Neural crest cell (in vitro differentiated cells): Measurements from ENCODE around the gene PIK3R6. TPM values are rescaled to one million over a fixed set of nuclear protein-coding genes. Genes with fewer than 3 reads are reported as not detected.

Experiments
- DNase-seq: peaks from one replicate; pipeline ENCODE4 v3.0.0; 2021; ENCODE audit warnings: low read depth, mixed read lengths, low spot score
- H3K27ac Mint-ChIP-seq: one replicate; pipeline ENCODE4 v1.8.0; 2021; ENCODE audit warnings: mild to moderate bottlenecking, mixed read lengths; ENCODE audit not compliant: unreplicated experiment
- H3K27me3 Mint-ChIP-seq: 2 replicates; pipeline ENCODE4 v1.8.0; 2021; ENCODE audit warnings: low read depth, mild to moderate bottlenecking, mixed read lengths
- H3K36me3 Mint-ChIP-seq: 2 replicates; pipeline ENCODE4 v1.8.0; 2021; ENCODE audit warnings: low read depth, mild to moderate bottlenecking, mixed read lengths
- H3K4me1 Mint-ChIP-seq: 2 replicates; pipeline ENCODE4 v1.8.0; 2021; ENCODE audit warnings: mixed read lengths
- H3K4me3 Mint-ChIP-seq: one replicate; pipeline ENCODE4 v1.8.0; 2021; ENCODE audit warnings: mild to moderate bottlenecking, mixed read lengths
- H3K9me3 Mint-ChIP-seq: 2 replicates; pipeline ENCODE4 v1.8.0; 2021; ENCODE audit warnings: mixed read lengths
- CTCF ChIP-seq: fragments of 200-600 bp; sonication (generic); conservative IDR thresholded peaks from 2 replicates; pipeline ENCODE4 v1.5.0; 2021; ENCODE audit warnings: antibody characterized with exemption, mild to moderate bottlenecking
- total RNA-seq: library from RNA; stranded (reverse); gene quantifications from 2 replicates; pipeline ENCODE4 v1.2.1, GENCODE V29; 2021

The PIK3R6 gene
- total RNA-seq, 1 donor from 2014 or later, result not detected

GRCh38 chr17:8844229-8845218, 22.9 kb downstream of the PIK3R6 start:
- no peak for TF ChIP-seq CTCF
- Mint-ChIP-seq H3K4me1 (peaks cover 14% of the 10 kb centered on the region), H3K4me3 (no peak overlapping the region), H3K27ac (no peak overlapping the region), H3K9me3 (peaks cover 10% of the 10 kb centered on the region), H3K36me3 (no peaks in the 10 kb centered on the region), H3K27me3 (no peaks in the 10 kb centered on the region)
- no peak for DNase-seq

GRCh38 chr17:8843344-8843743, 24.1 kb downstream of the PIK3R6 start:
- peaks cover 14% of the 10 kb centered on the region for H3K4me1 Mint-ChIP-seq

GRCh38 chr17:8841844-8842243, 25.6 kb downstream of the PIK3R6 start:
- peaks cover 10% of the 10 kb centered on the region for H3K9me3 Mint-ChIP-seq
- H3K27ac Mint-ChIP-seq, result no peak overlapping the region
- H3K4me3 Mint-ChIP-seq, result no peak overlapping the region
- no peak for DNase-seq
- peaks cover 20% of the 10 kb centered on the region for H3K4me1 Mint-ChIP-seq
- no peaks in the 10 kb centered on the region for H3K36me3 Mint-ChIP-seq
- H3K27me3 Mint-ChIP-seq, result no peaks in the 10 kb centered on the region
- TF ChIP-seq CTCF, result no peak

More at GRCh38 chr17:8843344-8843743, 24.1 kb downstream of the PIK3R6 start:
- Mint-ChIP-seq H3K27me3 (no peaks in the 10 kb centered on the region), H3K36me3 (no peaks in the 10 kb centered on the region), H3K27ac (no peak overlapping the region), H3K4me3 (no peak overlapping the region), H3K9me3 (peaks cover 10% of the 10 kb centered on the region)
- no peak for TF ChIP-seq CTCF
- DNase-seq, result no peak

GRCh38 chr17:8839410-8839935, 28.0 kb downstream of the PIK3R6 start:
- H3K27me3 Mint-ChIP-seq, result no peaks in the 10 kb centered on the region
- no peaks in the 10 kb centered on the region for H3K36me3 Mint-ChIP-seq
- no peak for DNase-seq
- H3K4me3 Mint-ChIP-seq, result no peak overlapping the region
- H3K9me3 Mint-ChIP-seq, result peaks cover 3% of the 10 kb centered on the region
- no peak overlapping the region for H3K27ac Mint-ChIP-seq
- no peak for TF ChIP-seq CTCF
- peaks cover 16% of the 10 kb centered on the region for H3K4me1 Mint-ChIP-seq

- DNase-seq, result no peak
- no peak overlapping the region for H3K27ac Mint-ChIP-seq
- H3K36me3 Mint-ChIP-seq, result no peaks in the 10 kb centered on the region
- H3K4me1 Mint-ChIP-seq, result peaks cover 13% of the 10 kb centered on the region
- no peaks in the 10 kb centered on the region for H3K27me3 Mint-ChIP-seq
- H3K9me3 Mint-ChIP-seq, result peaks cover 3% of the 10 kb centered on the region
- H3K4me3 Mint-ChIP-seq, result no peak overlapping the region
- no peak for TF ChIP-seq CTCF
Observed at GRCh38 chr17:8838551-8839095, 28.9 kb downstream of the PIK3R6 start.
